ENCODE data around the gene CHD5.

Gene CHD5

GRCh38 chr1:6177681-6178380 is 2.3 kb downstream of the CHD5 start:
- no peaks in the 10 kb centered on the region for H3K36me3 ChIP-seq (ENCODE audit: control insufficient read depth, insufficient read depth, low read length)
- no peak overlapping the region for H3K4me3 ChIP-seq (ENCODE audit: low read length)
- peaks cover 36% of the 10 kb centered on the region for H3K27me3 ChIP-seq (ENCODE audit: control insufficient read depth, insufficient read depth, low read length)
- no peak overlapping the region for H3K27ac ChIP-seq (ENCODE audit: low read depth, low read length)
- no peak overlapping the region for H3K9ac ChIP-seq (ENCODE audit: low read length)
- H3K4me1 ChIP-seq (ENCODE audit: control insufficient read depth, insufficient read depth, low read length), result peaks cover 3% of the 10 kb centered on the region

DNA sequence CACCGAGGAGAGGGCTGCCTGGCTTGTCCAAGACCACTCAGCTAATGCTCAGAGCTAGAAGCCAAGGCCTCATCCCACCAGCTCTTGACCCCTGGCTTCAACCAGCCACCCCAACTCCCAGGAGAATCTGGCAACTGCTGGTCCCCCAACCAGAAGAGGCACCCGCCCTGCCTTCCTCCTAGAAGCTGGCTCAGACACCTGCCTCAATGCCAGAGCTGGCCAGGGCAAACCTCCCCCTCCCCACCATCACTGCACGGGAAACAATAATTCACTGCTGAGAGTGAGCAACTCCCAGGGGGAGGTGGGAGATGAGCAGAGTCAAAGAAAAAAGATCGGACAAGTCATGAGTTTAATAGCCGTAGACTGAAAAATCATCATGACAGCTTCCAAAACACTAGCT is 3.3 kb downstream of the CHD5 start:
- Histone ChIP-seq H3K4me3 (ENCODE audit: low read length) (no peak overlapping the region), H3K9ac (ENCODE audit: low read length) (no peak overlapping the region), H3K36me3 (ENCODE audit: control insufficient read depth, insufficient read depth, low read length) (no peaks in the 10 kb centered on the region), H3K27me3 (ENCODE audit: control insufficient read depth, insufficient read depth, low read length) (peaks cover 37% of the 10 kb centered on the region), H3K27ac (ENCODE audit: low read depth, low read length) (no peak overlapping the region), H3K4me1 (ENCODE audit: control insufficient read depth, insufficient read depth, low read length) (peaks cover 3% of the 10 kb centered on the region)

DNA sequence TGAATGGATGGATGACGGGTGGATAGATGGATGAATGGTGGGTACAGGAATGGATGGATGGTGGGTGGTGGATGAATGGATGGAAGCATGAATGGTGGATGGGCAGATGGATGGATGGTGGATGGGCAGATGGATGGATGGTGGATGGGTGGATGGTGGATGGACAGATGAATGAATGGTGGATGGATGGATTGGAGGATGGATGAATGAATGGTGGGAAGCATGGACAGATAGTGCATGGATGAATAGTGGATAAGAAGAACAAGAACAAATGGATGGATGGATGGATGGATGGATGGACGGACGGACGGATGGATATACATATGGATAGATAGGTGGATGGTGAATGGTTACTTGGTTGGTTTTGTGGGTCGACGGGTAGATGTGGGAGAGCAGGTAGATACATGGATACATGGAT is 4.7 kb downstream of the CHD5 start:
- no peaks in the 10 kb centered on the region for H3K36me3 ChIP-seq (ENCODE audit: control insufficient read depth, insufficient read depth, low read length)
- peaks cover 3% of the 10 kb centered on the region for H3K4me1 ChIP-seq (ENCODE audit: control insufficient read depth, insufficient read depth, low read length)
- H3K4me3 ChIP-seq (ENCODE audit: low read length), result no peak overlapping the region
- peaks cover 31% of the 10 kb centered on the region for H3K27me3 ChIP-seq (ENCODE audit: control insufficient read depth, insufficient read depth, low read length)
- no peak overlapping the region for H3K27ac ChIP-seq (ENCODE audit: low read depth, low read length)
- H3K9ac ChIP-seq (ENCODE audit: low read length), result no peak overlapping the region

- Histone ChIP-seq H3K27me3 (ENCODE audit: control insufficient read depth, insufficient read depth, low read length) (peaks cover 28% of the 10 kb centered on the region), H3K36me3 (ENCODE audit: control insufficient read depth, insufficient read depth, low read length) (no peaks in the 10 kb centered on the region), H3K27ac (ENCODE audit: low read depth, low read length) (no peak overlapping the region)
Measured at GRCh38 chr1:6174621-6175410, 5.3 kb downstream of the CHD5 start.

GRCh38 chr1:6172549-6172948 is 7.6 kb downstream of the CHD5 start:
- Histone ChIP-seq H3K4me3 (ENCODE audit: low read length) (no peak overlapping the region), H3K9ac (ENCODE audit: low read length) (no peak overlapping the region), H3K4me1 (ENCODE audit: control insufficient read depth, insufficient read depth, low read length) (no peaks in the 10 kb centered on the region), H3K36me3 (ENCODE audit: control insufficient read depth, insufficient read depth, low read length) (no peaks in the 10 kb centered on the region), H3K27me3 (ENCODE audit: control insufficient read depth, insufficient read depth, low read length) (peaks cover 11% of the 10 kb centered on the region), H3K27ac (ENCODE audit: low read depth, low read length) (no peak overlapping the region)

More at GRCh38 chr1:6174621-6175410, 5.3 kb downstream of the CHD5 start:
- Histone ChIP-seq H3K9ac (ENCODE audit: low read length) (no peak overlapping the region), H3K4me3 (ENCODE audit: low read length) (no peak overlapping the region), H3K4me1 (ENCODE audit: control insufficient read depth, insufficient read depth, low read length) (peaks cover 3% of the 10 kb centered on the region)

DNA sequence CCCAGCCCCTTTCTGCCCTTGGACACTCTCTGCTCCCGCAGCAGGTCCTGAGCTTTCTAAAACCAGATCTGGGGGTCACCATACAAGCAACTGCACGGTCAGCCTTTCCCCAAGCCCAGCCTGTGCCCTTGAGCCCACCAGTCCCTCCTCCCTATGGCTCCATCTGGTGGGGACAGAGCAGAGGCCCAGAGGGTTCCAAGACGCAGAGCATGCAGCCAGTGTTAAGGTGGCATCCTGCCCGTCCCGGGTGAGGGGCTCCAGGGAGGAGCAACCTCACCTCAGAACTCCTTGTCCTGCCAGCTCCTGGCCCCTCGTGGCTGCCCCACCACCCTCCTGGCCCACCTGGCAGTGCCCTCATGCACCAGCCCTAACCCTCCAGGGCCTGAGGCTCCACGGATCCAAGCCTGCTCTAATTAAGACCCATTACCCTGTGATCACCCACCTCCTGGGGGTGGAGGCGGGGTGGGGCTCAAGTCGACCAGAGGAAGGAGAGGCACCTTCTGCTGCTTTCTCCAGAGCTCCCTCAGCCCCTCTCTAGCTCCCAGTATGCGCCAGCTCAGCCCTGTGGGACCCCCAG is 8.5 kb downstream of the CHD5 start:
- Histone ChIP-seq H3K36me3 (ENCODE audit: control insufficient read depth, insufficient read depth, low read length) (no peaks in the 10 kb centered on the region), H3K4me1 (ENCODE audit: control insufficient read depth, insufficient read depth, low read length) (no peaks in the 10 kb centered on the region), H3K27me3 (ENCODE audit: control insufficient read depth, insufficient read depth, low read length) (peaks cover 6% of the 10 kb centered on the region), H3K4me3 (ENCODE audit: low read length) (no peak overlapping the region), H3K27ac (ENCODE audit: low read depth, low read length) (no peak overlapping the region), H3K9ac (ENCODE audit: low read length) (no peak overlapping the region)

- Histone ChIP-seq H3K4me3 (ENCODE audit: low read length) (no peak overlapping the region), H3K36me3 (ENCODE audit: control insufficient read depth, insufficient read depth, low read length) (no peaks in the 10 kb centered on the region), H3K27ac (ENCODE audit: low read depth, low read length) (no peak overlapping the region), H3K4me1 (ENCODE audit: control insufficient read depth, insufficient read depth, low read length) (no peaks in the 10 kb centered on the region), H3K9ac (ENCODE audit: low read length) (no peak overlapping the region), H3K27me3 (ENCODE audit: control insufficient read depth, insufficient read depth, low read length) (peaks cover 6% of the 10 kb centered on the region)
Measured at GRCh38 chr1:6170742-6171201, 9.3 kb downstream of the CHD5 start.

GRCh38 chr1:6170116-6170741 is 9.9 kb downstream of the CHD5 start:
- H3K4me3 ChIP-seq (ENCODE audit: low read length), result no peak overlapping the region
- H3K27me3 ChIP-seq (ENCODE audit: control insufficient read depth, insufficient read depth, low read length), result peaks cover 6% of the 10 kb centered on the region
- H3K9ac ChIP-seq (ENCODE audit: low read length), result no peak overlapping the region

GRCh38 chr1:6168947-6169586 is 11.1 kb downstream of the CHD5 start:
- H3K36me3 ChIP-seq (ENCODE audit: control insufficient read depth, insufficient read depth, low read length), result no peaks in the 10 kb centered on the region
- no peak overlapping the region for H3K9ac ChIP-seq (ENCODE audit: low read length)
- no peak overlapping the region for H3K4me3 ChIP-seq (ENCODE audit: low read length)
- H3K27me3 ChIP-seq (ENCODE audit: control insufficient read depth, insufficient read depth, low read length), result peaks cover 6% of the 10 kb centered on the region
- H3K4me1 ChIP-seq (ENCODE audit: control insufficient read depth, insufficient read depth, low read length), result no peaks in the 10 kb centered on the region
- H3K27ac ChIP-seq (ENCODE audit: low read depth, low read length), result no peak overlapping the region

More at GRCh38 chr1:6170116-6170741, 9.9 kb downstream of the CHD5 start:
- H3K36me3 ChIP-seq (ENCODE audit: control insufficient read depth, insufficient read depth, low read length), result no peaks in the 10 kb centered on the region
- no peak overlapping the region for H3K27ac ChIP-seq (ENCODE audit: low read depth, low read length)
- no peaks in the 10 kb centered on the region for H3K4me1 ChIP-seq (ENCODE audit: control insufficient read depth, insufficient read depth, low read length)

DNA sequence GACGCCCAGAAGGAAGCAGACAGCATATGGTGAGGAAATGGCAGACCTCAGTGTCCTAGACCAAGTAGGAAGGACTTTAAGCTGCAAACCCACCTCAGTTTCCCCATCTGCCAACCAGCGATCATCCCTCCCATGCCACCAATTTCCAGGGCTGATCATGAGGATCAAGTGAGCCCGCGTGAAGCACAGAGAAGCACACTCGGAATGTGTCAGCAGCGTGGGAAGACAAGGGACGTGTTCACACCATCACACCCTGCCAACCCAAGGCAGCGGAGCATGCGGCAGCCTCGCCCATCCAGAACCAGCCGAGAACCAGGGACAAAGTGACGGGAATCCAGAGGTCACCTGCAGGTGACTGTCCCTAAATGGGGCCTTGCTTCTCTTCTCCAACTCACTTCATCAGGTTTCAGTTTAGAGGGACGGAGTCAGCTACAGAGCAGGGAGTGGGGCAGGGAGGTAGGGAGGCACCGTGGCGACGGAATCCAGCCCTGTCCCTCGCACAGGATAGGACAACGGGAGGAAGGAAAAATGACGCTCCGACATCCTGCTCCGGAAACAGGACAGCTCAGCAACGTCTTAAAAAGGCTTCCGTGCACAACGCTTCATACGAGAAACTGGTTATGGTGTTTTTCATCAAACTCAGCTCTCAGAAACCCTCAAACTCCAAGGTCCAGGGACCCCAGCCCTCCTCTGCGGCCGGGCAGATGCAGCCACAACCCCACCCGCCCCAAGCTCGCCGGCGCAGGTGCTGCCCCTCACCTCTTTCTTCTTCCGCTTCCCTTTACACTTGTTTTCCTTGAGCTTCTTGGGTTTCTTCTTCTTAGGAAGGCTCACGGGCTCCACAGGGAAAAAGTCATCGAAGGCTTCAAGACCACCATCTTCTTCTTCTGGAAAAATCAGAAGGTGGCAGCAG is 12.5 kb downstream of the CHD5 start:
- Histone ChIP-seq H3K9ac (ENCODE audit: low read length) (no peak overlapping the region), H3K4me1 (ENCODE audit: control insufficient read depth, insufficient read depth, low read length) (no peaks in the 10 kb centered on the region), H3K4me3 (ENCODE audit: low read length) (no peak overlapping the region), H3K36me3 (ENCODE audit: control insufficient read depth, insufficient read depth, low read length) (no peaks in the 10 kb centered on the region), H3K27me3 (ENCODE audit: control insufficient read depth, insufficient read depth, low read length) (peaks cover 6% of the 10 kb centered on the region), H3K27ac (ENCODE audit: low read depth, low read length) (no peak overlapping the region)

DNA sequence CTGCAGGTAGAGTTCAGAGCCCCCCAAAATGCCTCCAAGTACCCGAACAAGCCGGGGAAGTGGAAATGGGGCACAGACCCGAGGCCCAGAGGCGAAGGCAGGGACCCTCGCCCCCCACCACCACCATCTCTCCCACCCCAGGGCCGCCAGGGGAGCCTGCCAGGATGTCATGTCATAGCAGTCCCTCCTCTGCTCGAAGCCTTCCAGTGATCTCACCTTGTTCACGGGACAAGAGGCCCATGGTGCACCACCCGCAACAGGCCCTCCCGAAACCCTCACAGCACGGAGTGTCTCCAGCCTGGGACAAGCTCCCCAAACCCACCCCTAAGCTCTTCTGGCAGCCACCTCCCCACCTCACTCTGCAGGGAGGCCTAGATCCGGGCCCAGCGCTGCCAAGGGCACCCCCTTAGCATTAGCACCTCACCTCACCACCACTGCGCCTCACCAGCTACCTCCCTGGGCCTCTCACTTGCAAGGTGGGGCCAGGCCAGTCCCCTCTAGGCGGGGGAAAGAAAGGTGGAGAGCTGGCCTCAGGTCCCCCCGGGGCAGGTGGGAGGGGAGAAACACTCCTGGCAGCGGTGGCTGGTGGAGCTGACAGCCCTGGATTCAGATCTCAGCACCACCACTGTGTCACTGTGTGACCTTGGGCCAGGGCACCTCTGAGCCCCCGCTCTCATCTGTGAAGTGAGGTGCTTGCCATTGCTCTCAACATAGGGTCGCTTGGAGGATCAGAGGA is 13.3 kb downstream of the CHD5 start:
- Histone ChIP-seq H3K4me1 (ENCODE audit: control insufficient read depth, insufficient read depth, low read length) (no peaks in the 10 kb centered on the region), H3K4me3 (ENCODE audit: low read length) (no peak overlapping the region), H3K27ac (ENCODE audit: low read depth, low read length) (no peak overlapping the region)

More for the DNA sequence above, 13.3 kb downstream of the CHD5 start:
- Histone ChIP-seq H3K36me3 (ENCODE audit: control insufficient read depth, insufficient read depth, low read length) (no peaks in the 10 kb centered on the region), H3K27me3 (ENCODE audit: control insufficient read depth, insufficient read depth, low read length) (peaks cover 5% of the 10 kb centered on the region), H3K9ac (ENCODE audit: low read length) (no peak overlapping the region)

Measured in rectal smooth muscle tissue (tissue), 1 donor.